ENCODE measurements around the gene ENOX1. TPM values are rescaled to one million over a fixed set of nuclear protein-coding genes. Genes with fewer than 3 reads are reported as not detected.

The ENOX1 gene
- total and polyA plus RNA-seq, 2 of the 13 experiments (the other 11 are each of a cell fraction or from before 2014, with no cell fraction given) = not detected

DNA sequence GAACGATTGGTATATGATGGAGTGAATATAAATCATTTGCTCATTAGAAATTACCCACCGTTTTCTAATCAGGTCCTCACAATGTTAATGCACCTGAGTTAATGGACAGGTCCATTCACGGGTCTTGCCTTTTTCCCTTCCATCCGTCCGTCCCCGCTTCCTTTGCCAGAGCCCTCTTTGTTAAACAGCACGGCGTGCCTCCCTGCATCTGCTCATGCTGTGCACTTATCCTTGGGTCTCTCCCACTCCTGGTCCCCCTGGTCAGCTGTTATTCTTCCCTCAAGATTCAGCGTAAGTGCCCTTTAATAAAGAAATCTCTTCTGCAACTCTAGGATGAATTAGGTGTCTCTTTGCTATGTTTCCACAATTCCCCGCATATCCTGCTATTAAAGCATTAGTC lies 438.9 kb downstream of the ENOX1 start:
- Histone ChIP-seq H3K9ac (ENCODE audit: insufficient read depth, low read depth, low read length) (no peak overlapping the region), H3K4me1 (ENCODE audit: insufficient read depth, low read length) (no peaks in the 10 kb centered on the region), H3K27ac (ENCODE audit: extremely low read length, insufficient read depth, low read length) (no peak overlapping the region), H3K79me2 (ENCODE audit: insufficient read depth, low read length) (no peaks in the 10 kb centered on the region), H4K20me1 (ENCODE audit: insufficient read depth, low read length) (no peaks in the 10 kb centered on the region), H3K4me2 (ENCODE audit: low read depth, low read length) (no peak overlapping the region), H3K9me3 (ENCODE audit: low read length) (no peaks in the 10 kb centered on the region), H2AFZ (ENCODE audit: low read length) (no peak overlapping the region), H3K27me3 (ENCODE audit: control insufficient read depth in 1 of 2, insufficient read depth in 2 of 2, low read length in 2 of 2) (no peaks in the 10 kb centered on the region), H3K36me3 (replicated peaks in 1 of 2; ENCODE audit: control insufficient read depth in 1 of 2, insufficient read depth in 2 of 2, low read length in 2 of 2) (no peaks in the 10 kb centered on the region), H3K4me3 (replicated peaks in 1 of 3; ENCODE audit: insufficient read depth in 1 of 3, low read depth in 2 of 3, low read length in 3 of 3) (no peak overlapping the region)
- intact Hi-C loops (cut with micrococcal nuclease; ENCODE audit: unreplicated experiment) = no loop called here
- DNase-seq (ENCODE audit: low spot score) (no peak), FAIRE-seq (no peak), ATAC-seq (no peak)
- WGBS (ENCODE audit: low lambda C conversion rate) = 41% methylated on average over 10 of the region's 10 CpGs
- in situ Hi-C loops (cut with HindIII; ENCODE audit: extremely low pct_ligation_motif_present, low pct_unique_long_range_greater_than_20kb) = no loop called here
- TF ChIP-seq ZNF382 (CRISPR knock-in tag; IDR thresholded peaks at IDR 0.05; ENCODE audit: borderline replicate concordance) (no peak), ZNF773 (CRISPR knock-in tag; IDR thresholded peaks at IDR 0.05; ENCODE audit: borderline replicate concordance) (no peak), HMG20A (CRISPR knock-in tag; IDR thresholded peaks at IDR 0.05; ENCODE audit: borderline replicate concordance) (no peak), KDM2A (CRISPR knock-in tag; IDR thresholded peaks at IDR 0.05; ENCODE audit: borderline replicate concordance, low read depth) (no peak), REXO4 (CRISPR knock-in tag; IDR thresholded peaks at IDR 0.05; ENCODE audit: borderline replicate concordance) (no peak), ZNF160 (CRISPR knock-in tag; IDR thresholded peaks at IDR 0.05) (no peak), ASH2L (IDR thresholded peaks at IDR 0.05; ENCODE audit: insufficient read length, low read depth, low read length) (no peak)
- TF ChIP-seq, protein P1, sequence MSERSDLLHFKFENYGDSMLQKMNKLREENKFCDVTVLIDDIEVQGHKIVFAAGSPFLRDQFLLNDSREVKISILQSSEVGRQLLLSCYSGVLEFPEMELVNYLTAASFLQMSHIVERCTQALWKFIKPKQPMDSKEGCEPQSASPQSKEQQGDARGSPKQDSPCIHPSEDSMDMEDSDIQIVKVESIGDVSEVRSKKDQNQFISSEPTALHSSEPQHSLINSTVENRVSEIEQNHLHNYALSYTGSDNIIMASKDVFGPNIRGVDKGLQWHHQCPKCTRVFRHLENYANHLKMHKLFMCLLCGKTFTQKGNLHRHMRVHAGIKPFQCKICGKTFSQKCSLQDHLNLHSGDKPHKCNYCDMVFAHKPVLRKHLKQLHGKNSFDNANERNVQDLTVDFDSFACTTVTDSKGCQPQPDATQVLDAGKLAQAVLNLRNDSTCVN (CRISPR knock-in tag; IDR thresholded peaks at IDR 0.05; ENCODE audit: borderline replicate concordance) = no peak
- TF ChIP-seq, protein P2, sequence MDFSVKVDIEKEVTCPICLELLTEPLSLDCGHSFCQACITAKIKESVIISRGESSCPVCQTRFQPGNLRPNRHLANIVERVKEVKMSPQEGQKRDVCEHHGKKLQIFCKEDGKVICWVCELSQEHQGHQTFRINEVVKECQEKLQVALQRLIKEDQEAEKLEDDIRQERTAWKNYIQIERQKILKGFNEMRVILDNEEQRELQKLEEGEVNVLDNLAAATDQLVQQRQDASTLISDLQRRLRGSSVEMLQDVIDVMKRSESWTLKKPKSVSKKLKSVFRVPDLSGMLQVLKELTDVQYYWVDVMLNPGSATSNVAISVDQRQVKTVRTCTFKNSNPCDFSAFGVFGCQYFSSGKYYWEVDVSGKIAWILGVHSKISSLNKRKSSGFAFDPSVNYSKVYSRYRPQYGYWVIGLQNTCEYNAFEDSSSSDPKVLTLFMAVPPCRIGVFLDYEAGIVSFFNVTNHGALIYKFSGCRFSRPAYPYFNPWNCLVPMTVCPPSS (IDR thresholded peaks at IDR 0.05) = no peak
- POLR2A ChIA-PET = no interaction called here
- CTCF ChIA-PET (ENCODE audit: low intra/inter-chr PET ratio, low total read pairs) = no interaction called here
- no TSS peak for BruUV-seq (replicated peaks)

All from HepG2 (cell line).